H1 (cell line): ENCODE data around the gene RGS6. TPM values are rescaled to one million over a fixed set of nuclear protein-coding genes. Genes with fewer than 3 reads are reported as not detected.

Experiments
- CTCF ChIA-PET: fragments of 300-600 bp; sonication (Branson Sonifier 250); formaldehyde crosslinking; loops from one replicate; lab custom pipeline; 2021; ENCODE audit not compliant: partially characterized antibody; lab: Charles Lee
- POLR2A ChIA-PET: fragments of 300-600 bp; sonication (Branson Sonifier 250); formaldehyde crosslinking; loops from one replicate; lab custom pipeline; 2021; ENCODE audit warnings: inconsistent platforms; ENCODE audit not compliant: partially characterized antibody; lab: Charles Lee
- DNase-seq, 2 experiments: peaks; one replicate each; pipeline versions ENCODE4 v3.0.0 to v3.0.0-alpha.2; 2010 to 2022; ENCODE audit warnings: low spot score in 2 of 2, low read depth in 1 of 2, mixed read lengths in 1 of 2
- FAIRE-seq: peaks from 2 replicates; lab custom pipeline; 2011; peaks lifted over from hg19 to GRCh38; lab: Jason Lieb, UNC
- H2AFZ ChIP-seq: 2 replicates; pipeline ENCODE4 v1.8.1; 2012; ENCODE audit warnings: low read length, inconsistent platforms
- H2AK5ac ChIP-seq: 2 replicates; pipeline ENCODE4 v1.6.1; 2013; ENCODE audit warnings: low read depth, low read length
- H2BK120ac ChIP-seq: replicated peaks from 2 replicates; pipeline ENCODE3; 2013; ENCODE audit warnings: low read depth, low read length, inconsistent platforms
- H2BK12ac ChIP-seq: 2 replicates; pipeline ENCODE4 v1.6.1; 2013; ENCODE audit warnings: low read depth, low read length
- H2BK15ac ChIP-seq: 2 replicates; pipeline ENCODE4 v1.6.1; 2013; ENCODE audit warnings: low read length
- H2BK20ac ChIP-seq: 2 replicates; pipeline ENCODE4 v1.6.1; 2013; ENCODE audit warnings: low read length
- H2BK5ac ChIP-seq: 2 replicates; pipeline ENCODE4 v1.6.1; 2013; ENCODE audit warnings: low read depth, low read length
- H3K14ac ChIP-seq: 2 replicates; pipeline ENCODE4 v1.6.1; 2013; ENCODE audit warnings: inconsistent platforms; ENCODE audit not compliant: insufficient read length
- H3K18ac ChIP-seq: 2 replicates; pipeline ENCODE4 v1.6.1; 2013; ENCODE audit warnings: low read length; ENCODE audit errors: extremely low read depth
- H3K23ac ChIP-seq: 2 replicates; pipeline ENCODE4 v1.6.1; 2013; ENCODE audit warnings: inconsistent platforms; ENCODE audit not compliant: insufficient read length
- H3K23me2 ChIP-seq: 2 replicates; pipeline ENCODE4 v1.6.1; 2013; ENCODE audit warnings: low read depth, low read length
- H3K27ac ChIP-seq: 2 replicates; pipeline ENCODE4 v1.6.1; 2011; ENCODE audit warnings: low read depth, low read length, inconsistent platforms
- H3K27me3 ChIP-seq, 4 experiments: replicated peaks in 1 of 4; 1 replicate in 1 of 4; 2 replicates in 3 of 4; pipeline versions ENCODE4 v1.6.1 to v1.8.1; 2011 to 2013; ENCODE audit warnings: low read length in 3 of 4, mild to moderate bottlenecking in 3 of 4, inconsistent platforms in 2 of 4, mixed read lengths in 2 of 4, moderate library complexity in 1 of 4; ENCODE audit not compliant: control insufficient read depth in 3 of 4, insufficient read depth in 3 of 4; ENCODE audit errors: extremely low read depth in 1 of 4
- H3K36me3 ChIP-seq, 4 experiments: 2 replicates each; pipeline versions ENCODE4 v1.6.1 to v1.8.1; 2011 to 2013; ENCODE audit warnings: mild to moderate bottlenecking in 4 of 4, low read length in 3 of 4, moderate library complexity in 2 of 4, control low read depth in 1 of 4, inconsistent platforms in 1 of 4; ENCODE audit not compliant: insufficient read depth in 4 of 4, control insufficient read depth in 2 of 4
- H3K4ac ChIP-seq: replicated peaks from 2 replicates; pipeline ENCODE3; 2013; ENCODE audit warnings: low read length, low read depth, mixed read lengths, inconsistent platforms; ENCODE audit not compliant: insufficient read length
- H3K4me1 ChIP-seq, 4 experiments: replicated peaks in 1 of 4; 1 replicate in 1 of 4; 2 replicates in 3 of 4; pipeline versions ENCODE4 v1.6.1 to v1.8.1; 2011 to 2013; ENCODE audit warnings: low read length in 3 of 4, inconsistent platforms in 2 of 4, mixed read lengths in 1 of 4; ENCODE audit not compliant: insufficient read depth in 4 of 4, control insufficient read depth in 3 of 4
- H3K4me2 ChIP-seq, 2 experiments: 2 replicates each; pipeline versions ENCODE4 v1.6.1 to v1.8.1; 2011 to 2013; ENCODE audit warnings: low read depth in 2 of 2, low read length in 2 of 2, control low read depth in 1 of 2, inconsistent platforms in 1 of 2, mild to moderate bottlenecking in 1 of 2; ENCODE audit not compliant: insufficient read depth in 1 of 2
- H3K4me3 ChIP-seq, 4 experiments: fragments of 200-600, 300-600 bp in 1 of 4; sonication (generic), shearing (Covaris generic), sonication (Bioruptor Twin) in 1 of 4; 2 replicates each; pipeline versions ENCODE4 v1.5.1 to v1.8.1; 2011 to 2016; ENCODE audit warnings: low read length in 4 of 4, low read depth in 3 of 4, control low read depth in 2 of 4, inconsistent platforms in 2 of 4, mild to moderate bottlenecking in 2 of 4, mixed read lengths in 1 of 4, moderate library complexity in 1 of 4; ENCODE audit not compliant: insufficient read depth in 2 of 4; ENCODE audit errors: extremely low read depth in 1 of 4
- H3K56ac ChIP-seq: replicated peaks from 2 replicates; pipeline ENCODE3; 2013; ENCODE audit warnings: low read depth, mild to moderate bottlenecking, mixed read lengths, low read length, inconsistent platforms; ENCODE audit not compliant: insufficient read length
- H3K79me1 ChIP-seq: 2 replicates; pipeline ENCODE4 v1.6.1; 2013; ENCODE audit warnings: low read depth, low read length, control low read depth
- H3K79me2 ChIP-seq, 2 experiments: 2 replicates each; pipeline versions ENCODE4 v1.6.1 to v1.8.1; 2012 to 2013; ENCODE audit warnings: low read length in 2 of 2, mild to moderate bottlenecking in 2 of 2, inconsistent platforms in 1 of 2; ENCODE audit not compliant: insufficient read depth in 2 of 2, control insufficient read depth in 1 of 2
- H3K9ac ChIP-seq, 4 experiments: replicated peaks in 1 of 4; 1 replicate in 1 of 4; 2 replicates in 3 of 4; pipeline versions ENCODE4 v1.6.1 to v1.8.1; 2011 to 2013; ENCODE audit warnings: low read depth in 3 of 4, low read length in 3 of 4, control low read depth in 2 of 4, mild to moderate bottlenecking in 2 of 4, moderate library complexity in 2 of 4, inconsistent platforms in 1 of 4; ENCODE audit errors: extremely low read depth in 1 of 4
- H3K9me3 ChIP-seq, 2 experiments: 2 replicates each; pipeline versions ENCODE4 v1.6.1 to v1.8.1; 2012 to 2013; ENCODE audit warnings: mild to moderate bottlenecking in 2 of 2, moderate library complexity in 2 of 2, control low read depth in 1 of 2, inconsistent platforms in 1 of 2, low read depth in 1 of 2, low read length in 1 of 2, mixed read lengths in 1 of 2; ENCODE audit not compliant: insufficient read depth in 2 of 2
- H4K20me1 ChIP-seq, 2 experiments: replicated peaks in 1 of 2; 2 replicates each; pipeline versions ENCODE3 to v1.8.1; 2011 to 2013; ENCODE audit warnings: inconsistent platforms in 2 of 2, low read length in 2 of 2, mild to moderate bottlenecking in 1 of 2; ENCODE audit not compliant: insufficient read depth in 2 of 2, control insufficient read depth in 1 of 2
- H4K5ac ChIP-seq: 2 replicates; pipeline ENCODE4 v1.6.1; 2013; ENCODE audit warnings: low read length, low read depth, mixed read lengths, inconsistent platforms; ENCODE audit not compliant: insufficient read length
- H4K8ac ChIP-seq: 2 replicates; pipeline ENCODE4 v1.8.0; 2013; ENCODE audit warnings: mild to moderate bottlenecking, moderate library complexity, low read length, inconsistent platforms; ENCODE audit not compliant: insufficient read depth; ENCODE audit errors: extremely low read depth
- H4K91ac ChIP-seq: replicated peaks from 2 replicates; pipeline ENCODE3; 2013; ENCODE audit warnings: low read length, mixed read lengths, inconsistent platforms; ENCODE audit not compliant: insufficient read length
- CBX5 ChIP-seq: fragments of 300-800, 300-1000 bp; sonication (generic); IDR thresholded peaks from 2 replicates; pipeline ENCODE4 v1.7.1; 2016; ENCODE audit warnings: antibody characterized with exemption, low read length, low read depth
- CREB1 ChIP-seq: IDR thresholded peaks from 2 replicates; pipeline ENCODE4 v1.6.1; 2012; ENCODE audit warnings: inconsistent platforms
- EZH2 ChIP-seq: fragments of 200-600 bp; sonication (generic); IDR thresholded peaks from 2 replicates; pipeline ENCODE4 v1.7.1; 2012; ENCODE audit warnings: low read depth, mild to moderate bottlenecking, moderate library complexity, low read length, inconsistent platforms; ENCODE audit not compliant: severe bottlenecking
- GTF2F1 ChIP-seq: IDR thresholded peaks from 2 replicates; pipeline ENCODE4 v1.6.1; 2012; ENCODE audit warnings: low read depth, low read length, improper control_type of control experiment, borderline replicate concordance
- HDAC2 ChIP-seq, 2 experiments: fragments of 300-600 bp in 1 of 2; sonication (generic) in 1 of 2; IDR thresholded peaks; 2 replicates each; pipeline ENCODE4 v1.6.1; 2011 to 2012; ENCODE audit warnings: low read depth in 2 of 2, low read length in 2 of 2, mild to moderate bottlenecking in 2 of 2, moderate library complexity in 2 of 2, borderline replicate concordance in 1 of 2, inconsistent platforms in 1 of 2
- JUND ChIP-seq: IDR thresholded peaks from 2 replicates; pipeline ENCODE4 v1.6.1; 2011; ENCODE audit warnings: mild to moderate bottlenecking, improper control_type of control experiment, low read length
- NANOG ChIP-seq: IDR thresholded peaks from 2 replicates; pipeline ENCODE4 v1.6.1; 2011; ENCODE audit warnings: low read length, low read depth, mild to moderate bottlenecking, inconsistent platforms; ENCODE audit not compliant: insufficient read depth, poor library complexity, severe bottlenecking
- POLR2AphosphoS5 ChIP-seq: IDR thresholded peaks from 2 replicates; pipeline ENCODE4 v1.6.1; 2011; ENCODE audit warnings: low read depth, low read length
- RBBP5 ChIP-seq: IDR thresholded peaks from 2 replicates; pipeline ENCODE4 v1.7.1; 2012; ENCODE audit warnings: low read depth, mild to moderate bottlenecking, inconsistent platforms, low read length, moderate library complexity, borderline replicate concordance
- SRF ChIP-seq: IDR thresholded peaks from 2 replicates; pipeline ENCODE4 v1.6.1; 2011; ENCODE audit warnings: mild to moderate bottlenecking, low read depth, low read length, moderate library complexity
- SUZ12 ChIP-seq: fragments of 200-600 bp; sonication (generic); IDR thresholded peaks from 2 replicates; pipeline ENCODE4 v1.6.1; 2012; ENCODE audit warnings: mild to moderate bottlenecking, inconsistent platforms, low read length, moderate library complexity, mixed read lengths
- ZNF274 ChIP-seq: IDR thresholded peaks from 2 replicates; pipeline ENCODE4 v1.7.0; 2012; ENCODE audit warnings: low read length, borderline replicate concordance; ENCODE audit errors: extremely low read depth
- WGBS, 2 experiments: shearing (Covaris generic) in 1 of 2; methylation state at CpG; one replicate each; pipeline versions ENCODE4 v1.1.6 to v1.1.7; 2013 to 2015; ENCODE audit warnings: low lambda C conversion rate in 2 of 2, mixed read lengths in 2 of 2, inconsistent platforms in 1 of 2, low coverage in 1 of 2, missing lambda C conversion rate in 1 of 2; ENCODE audit not compliant: insufficient replicate concordance in 2 of 2, insufficient coverage in 1 of 2, insufficient read length in 1 of 2; ENCODE audit errors: extremely low coverage in 1 of 2, missing lambda C conversion rate in 1 of 2; 5-methylcytosine and 5-hydroxymethylcytosine counted together
- polyA plus RNA-seq, 7 experiments: library from polyadenylated mRNA; depleted of rRNA in 3 of 7; stranded (reverse) in 5 of 7; unstranded in 2 of 7; fragments of >200 nt in 5 of 7; fragments of 200-250 nt in 2 of 7; gene quantifications; 1 replicate in 5 of 7; 2 replicates in 1 of 7; 4 replicates in 1 of 7; pipeline versions ENCODE4 v1.2.1 to v1.2.3, GENCODE V29; 2011 to 2013; ENCODE audit warnings: missing spikeins in 2 of 7, mixed read lengths in 2 of 7
- total RNA-seq: library from RNA; stranded (reverse); fragmentation: NEBNext Ultra II Directional; extraction: Animal tissue kit (Norgen Biotek cat#: 25700); gene quantifications from 2 replicates; pipeline ENCODE4 v1.2.1, GENCODE V29; 2021
- TF ChIP-seq, protein P1 (sequence below): IDR thresholded peaks from 2 replicates; pipeline ENCODE4 v1.6.1; 2011; ENCODE audit warnings: low read length, improper control_type of control experiment

RGS6 gene
- total and polyA plus RNA-seq, 2 of the 8 experiments (the other 6 are each of a cell fraction or from before 2014, with no cell fraction given) = 0.26 to 1.1 TPM

DNA sequence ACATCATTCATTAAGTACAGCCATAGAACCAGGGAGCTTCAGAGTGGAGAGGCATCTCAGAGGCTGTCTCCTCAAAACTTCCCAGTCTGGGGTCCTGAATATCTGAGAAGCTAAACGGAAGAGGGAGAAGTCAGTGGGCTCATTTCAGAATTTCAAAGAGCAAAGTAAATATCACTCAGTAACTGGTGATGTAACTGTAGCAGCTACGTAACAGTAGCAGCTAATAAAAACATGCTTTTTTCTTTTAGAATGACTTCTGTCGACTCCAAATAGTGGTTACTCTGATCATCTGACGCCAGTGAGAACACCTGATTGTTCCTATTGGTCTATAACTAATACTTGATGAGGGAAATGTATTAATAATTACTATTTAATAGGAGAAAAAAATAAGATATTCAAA lies 578.3 kb downstream of the RGS6 start:
- no peak overlapping the region for H2BK15ac ChIP-seq
- no peak overlapping the region for H2BK120ac ChIP-seq
- WGBS, 2 experiments = 84% methylated on average over 4 of the region's 4 CpGs; no CpG with 5 or more reads in 1 of the 2 experiments
- no peak overlapping the region for H3K27ac ChIP-seq
- DNase-seq (no peak), FAIRE-seq (no peak)
- H3K4ac ChIP-seq = no peak overlapping the region
- H3K9me3 ChIP-seq = no peaks in the 10 kb centered on the region
- no peaks in the 10 kb centered on the region for H3K79me1 ChIP-seq
- H3K4me3 ChIP-seq = no peak overlapping the region
- H3K9ac ChIP-seq = no peak overlapping the region
- H3K56ac ChIP-seq = no peak overlapping the region
- no peaks in the 10 kb centered on the region for H3K4me1 ChIP-seq
- POLR2A ChIA-PET = no interaction called here
- H3K4me2 ChIP-seq = no peak overlapping the region
- H4K91ac ChIP-seq = no peak overlapping the region
- no peak overlapping the region for H2BK12ac ChIP-seq
- H4K5ac ChIP-seq = no peak overlapping the region
- CTCF ChIA-PET = interaction anchor here (0.8 to 1.2 kb wide), 2 partner anchors 17 to 394 kb away, joined by 3 read pairs; no protein-coding TSS in a partner anchor
- H2AFZ ChIP-seq = no peak overlapping the region
- H3K23me2 ChIP-seq = no peaks in the 10 kb centered on the region
- no peaks in the 10 kb centered on the region for H3K27me3 ChIP-seq
- H3K23ac ChIP-seq = no peak overlapping the region
- no peak overlapping the region for H2BK5ac ChIP-seq
- H3K79me2 ChIP-seq = no peaks in the 10 kb centered on the region
- H3K18ac ChIP-seq = no peak overlapping the region
- H2BK20ac ChIP-seq = no peak overlapping the region
- H3K14ac ChIP-seq = no peak overlapping the region
- H4K20me1 ChIP-seq = no peaks in the 10 kb centered on the region
- no peak overlapping the region for H4K8ac ChIP-seq
- H3K36me3 ChIP-seq = no peaks in the 10 kb centered on the region
- H2AK5ac ChIP-seq = no peak overlapping the region
- TF ChIP-seq JUND = no peak
- TF ChIP-seq, protein P1, sequence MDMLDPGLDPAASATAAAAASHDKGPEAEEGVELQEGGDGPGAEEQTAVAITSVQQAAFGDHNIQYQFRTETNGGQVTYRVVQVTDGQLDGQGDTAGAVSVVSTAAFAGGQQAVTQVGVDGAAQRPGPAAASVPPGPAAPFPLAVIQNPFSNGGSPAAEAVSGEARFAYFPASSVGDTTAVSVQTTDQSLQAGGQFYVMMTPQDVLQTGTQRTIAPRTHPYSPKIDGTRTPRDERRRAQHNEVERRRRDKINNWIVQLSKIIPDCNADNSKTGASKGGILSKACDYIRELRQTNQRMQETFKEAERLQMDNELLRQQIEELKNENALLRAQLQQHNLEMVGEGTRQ = no peak
- TF ChIP-seq HDAC2 (IDR thresholded peaks at IDR 0.05; ENCODE audit: borderline replicate concordance in 1 of 2, low read depth in 2 of 2, low read length in 2 of 2) = no peak
- no peak for TF ChIP-seq POLR2AphosphoS5
- no peak for TF ChIP-seq NANOG
- no peak for TF ChIP-seq EZH2
- no peak for TF ChIP-seq SUZ12
- TF ChIP-seq RBBP5 = no peak
- no peak for TF ChIP-seq CBX5
- no peak for TF ChIP-seq ZNF274
- TF ChIP-seq CREB1 = no peak
- no peak for TF ChIP-seq SRF
- no peak for TF ChIP-seq GTF2F1
